Endometrial microvascular endothelial cells (primary cell): ENCODE measurements around the gene CDON. TPM values are rescaled to one million over a fixed set of nuclear protein-coding genes. Genes with fewer than 3 reads are reported as not detected.

Experiments
- in situ Hi-C: cut with HindIII; loops from 2 replicates; pipeline ENCODE4 v1.10.0; 2017; ENCODE audit warnings: low sequenced_read_pairs, low pct_unique_long_range_greater_than_20kb; ENCODE audit errors: inconsistent ontology term
- total RNA-seq: library from RNA; depleted of rRNA; stranded (reverse); fragments of >200 nt; gene quantifications from one replicate; pipeline ENCODE4 v1.2.3, GENCODE V29; 2015; ENCODE audit errors: inconsistent ontology term

CDON gene
- total RNA-seq, result 4.3 TPM

DNA sequence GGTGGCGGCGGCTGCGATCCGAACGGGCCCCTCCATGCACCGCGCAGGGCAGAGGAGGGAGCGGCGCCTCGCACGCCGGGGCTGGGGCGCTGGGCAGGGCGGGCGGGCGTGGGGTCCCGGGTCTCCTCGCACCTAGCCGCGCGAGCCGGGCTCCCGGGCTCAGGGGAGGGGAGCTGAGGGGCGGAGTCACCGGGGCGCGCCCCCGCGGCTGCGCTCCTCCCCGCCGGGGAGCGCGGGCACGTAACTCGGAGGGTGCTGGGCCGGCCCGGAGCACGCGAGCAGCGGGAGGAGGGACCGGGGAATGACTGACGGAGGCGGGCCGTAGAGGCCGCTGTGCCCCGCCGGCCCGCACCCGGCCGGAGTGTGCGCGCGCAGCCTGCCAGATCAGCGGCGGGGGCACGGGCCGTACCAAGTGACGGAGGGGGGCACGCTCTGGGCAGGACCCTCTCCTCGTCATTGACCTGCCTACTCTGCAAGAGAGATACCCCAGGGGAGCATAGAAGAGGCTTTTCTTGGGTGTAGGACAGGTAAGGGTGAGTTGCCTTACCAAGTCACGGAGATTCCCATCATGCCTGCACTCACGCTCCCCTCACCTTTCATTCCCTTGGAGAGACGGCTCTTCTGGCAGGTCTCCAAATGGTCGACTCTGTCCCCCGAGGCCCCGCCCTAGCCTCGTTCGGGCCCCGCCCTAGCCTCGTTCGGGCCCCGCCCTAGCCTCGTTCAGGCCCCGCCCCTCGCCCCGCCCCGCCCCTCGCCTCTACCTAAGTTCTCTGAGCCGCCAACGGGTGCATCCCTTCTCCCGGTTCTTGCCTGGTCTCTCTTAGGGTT lies at the start of gene CDON:
CDON (minus strand) TSS at position 188 of the 828 bp plus-strand sequence. CDS start 39,390 bp downstream, outside the sequence.
- in situ Hi-C loops, result no loop called here

DNA sequence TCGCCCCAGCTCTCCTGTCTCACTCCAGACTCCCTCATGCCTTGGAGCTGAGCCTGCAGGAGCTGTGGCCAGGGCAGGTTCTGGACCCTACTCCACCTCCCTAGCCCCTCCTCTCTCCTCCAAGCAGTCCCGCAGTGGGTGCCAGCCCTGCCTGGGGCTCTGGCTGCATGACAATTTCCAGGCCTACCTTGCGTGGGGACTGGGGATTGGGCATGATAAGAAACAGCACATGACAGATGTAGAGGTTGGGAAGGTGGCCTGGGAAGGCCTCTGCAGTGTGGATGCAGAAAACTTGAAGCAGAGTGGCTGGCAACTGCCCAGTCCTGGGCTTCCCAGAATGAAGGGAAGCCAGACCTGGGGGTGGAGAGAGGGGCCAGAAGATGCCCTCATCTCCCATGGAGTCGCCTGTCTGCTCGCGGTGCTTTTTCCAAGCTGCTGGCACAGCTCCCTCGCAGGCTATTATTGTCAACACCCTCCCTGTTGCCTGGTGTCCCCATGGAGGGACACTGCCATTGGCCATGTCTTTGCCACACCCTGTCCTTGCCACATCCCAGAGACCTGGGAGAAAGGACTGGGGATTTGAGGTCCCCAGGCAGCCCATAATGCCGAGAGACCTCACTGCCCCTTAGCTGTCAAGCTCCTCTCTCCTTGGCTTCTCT lies 48.9 kb upstream of the CDON start:
- in situ Hi-C loops, result no loop called here

- in situ Hi-C loops, result no loop called here
These were observed 47.5 kb upstream of the CDON start for GRCh38 chr11:126109941-126110731.

DNA sequence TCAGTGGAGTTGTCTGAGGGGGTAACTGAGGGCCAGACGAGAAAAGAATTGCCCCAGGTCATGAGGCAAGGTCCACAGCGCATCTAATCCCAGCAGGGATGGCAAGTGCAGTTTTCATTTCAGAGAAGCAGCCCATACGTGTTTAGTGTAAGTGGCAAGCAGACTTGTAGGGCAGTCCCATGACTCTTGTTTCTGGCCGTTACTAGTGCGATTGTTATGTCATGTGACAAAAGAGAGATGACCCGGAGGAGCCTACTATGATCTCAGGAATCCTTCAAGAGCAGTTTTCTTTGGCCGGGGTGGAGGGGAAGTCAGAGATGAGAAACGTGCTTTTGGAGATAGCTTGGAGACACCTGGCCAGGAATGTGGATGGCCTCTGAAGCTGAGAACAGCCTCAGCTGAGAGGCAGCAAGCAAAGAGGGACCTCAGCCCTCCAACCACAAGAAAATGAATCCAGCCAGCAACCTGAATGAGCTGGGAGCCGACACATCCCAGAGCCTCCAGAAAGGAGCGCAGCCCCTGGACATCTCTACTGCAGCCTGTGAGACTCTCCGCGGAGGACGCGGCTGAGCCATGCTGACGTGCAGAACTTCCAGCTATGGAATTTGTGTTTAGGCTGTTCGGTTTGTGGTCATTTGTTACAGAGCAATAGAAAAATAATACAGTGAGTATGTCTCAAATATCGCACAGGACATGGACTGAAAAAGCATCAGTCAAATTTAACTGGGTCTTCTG lies 44.1 kb upstream of the CDON start:
- in situ Hi-C loops, result no loop called here

DNA sequence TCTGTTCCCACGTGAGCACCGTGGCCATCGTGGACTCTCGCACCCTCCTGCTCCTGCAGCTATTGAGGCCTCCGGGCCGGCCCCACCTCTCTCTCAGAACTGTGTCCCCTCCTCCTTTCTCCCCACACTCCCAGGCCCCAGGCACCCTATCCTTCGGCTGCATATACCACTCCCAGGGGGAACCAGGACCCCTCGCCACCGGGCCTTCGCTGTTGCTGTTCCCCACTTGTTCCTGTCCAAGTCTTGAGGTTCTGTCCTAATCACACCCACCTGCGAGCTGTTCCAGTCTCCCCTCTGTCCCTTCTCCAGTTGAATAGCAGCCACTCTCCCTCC lies 43.0 kb upstream of the CDON start:
- in situ Hi-C loops, result no loop called here

GRCh38 chr11:126105022-126105747 lies 42.5 kb upstream of the CDON start:
- in situ Hi-C loops, result no loop called here

DNA sequence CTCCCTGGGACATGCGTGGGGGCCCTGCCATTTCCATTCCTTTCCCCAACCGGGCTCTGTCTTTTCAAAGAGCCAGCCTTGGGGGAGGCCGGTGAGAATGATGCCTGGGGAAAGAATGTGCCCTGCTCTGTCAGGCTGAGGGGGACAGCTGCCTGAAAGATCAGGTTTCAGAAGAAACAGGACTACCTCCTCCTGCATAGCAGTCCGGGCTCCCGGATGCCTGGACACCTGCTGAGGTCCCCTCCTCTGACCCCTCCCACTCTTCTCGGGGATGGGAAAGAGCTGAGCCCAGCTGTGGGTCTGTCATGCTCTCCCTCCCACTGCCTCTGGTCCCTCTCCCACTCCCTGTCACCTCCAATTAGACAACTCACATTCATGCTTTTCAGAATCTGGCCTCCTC lies 41.8 kb upstream of the CDON start:
- in situ Hi-C loops, result no loop called here

- in situ Hi-C loops, result no loop called here
These were observed 40.5 kb upstream of the CDON start for GRCh38 chr11:126103150-126103549.

DNA sequence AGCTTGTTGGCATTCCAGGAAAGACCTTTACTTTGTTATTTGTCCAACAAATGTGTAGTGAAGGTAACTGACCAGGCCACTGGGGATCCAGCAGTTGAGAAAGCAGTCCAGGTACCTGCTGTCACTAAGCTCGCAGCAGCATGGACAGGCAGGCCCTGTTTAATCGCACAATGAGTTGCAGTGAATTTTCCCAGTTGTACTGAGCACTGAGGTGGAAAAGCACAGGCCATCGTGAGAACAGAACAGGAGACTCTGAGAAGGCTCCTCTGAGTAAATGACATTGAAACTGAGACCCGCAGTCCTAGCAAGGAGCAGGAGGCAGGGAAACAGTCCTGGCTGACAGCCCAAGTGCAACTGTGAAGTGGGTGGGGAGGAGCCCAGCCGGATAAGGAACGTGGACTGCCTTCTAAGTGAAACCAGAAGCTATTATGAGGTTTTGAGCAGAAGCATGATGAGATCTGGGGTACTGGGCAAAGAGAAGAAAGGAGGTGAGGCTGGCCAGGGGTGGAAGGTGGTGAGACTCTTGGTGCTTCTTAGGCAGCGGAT lies 39.8 kb upstream of the CDON start:
- in situ Hi-C loops, result no loop called here

DNA sequence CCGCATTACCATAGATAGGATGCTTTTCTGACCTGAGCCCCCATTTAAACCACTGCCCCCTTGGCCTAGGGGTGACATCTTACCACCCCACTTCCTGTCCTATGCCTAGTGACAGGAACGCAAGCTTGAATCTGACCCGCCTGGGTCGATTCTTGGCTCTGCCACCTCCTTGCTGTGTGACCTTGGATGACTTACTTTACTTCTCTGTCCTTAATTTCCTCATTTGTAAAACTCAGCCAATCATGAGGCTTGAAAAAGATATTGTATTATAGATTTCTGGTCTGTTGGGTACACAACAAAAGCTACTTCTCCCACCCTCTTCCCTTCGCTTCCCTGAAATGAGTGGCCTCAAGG lies 39.2 kb upstream of the CDON start:
- in situ Hi-C loops, result no loop called here

- in situ Hi-C loops, result no loop called here
These were observed 38.7 kb upstream of the CDON start for GRCh38 chr11:126101251-126101929.

DNA sequence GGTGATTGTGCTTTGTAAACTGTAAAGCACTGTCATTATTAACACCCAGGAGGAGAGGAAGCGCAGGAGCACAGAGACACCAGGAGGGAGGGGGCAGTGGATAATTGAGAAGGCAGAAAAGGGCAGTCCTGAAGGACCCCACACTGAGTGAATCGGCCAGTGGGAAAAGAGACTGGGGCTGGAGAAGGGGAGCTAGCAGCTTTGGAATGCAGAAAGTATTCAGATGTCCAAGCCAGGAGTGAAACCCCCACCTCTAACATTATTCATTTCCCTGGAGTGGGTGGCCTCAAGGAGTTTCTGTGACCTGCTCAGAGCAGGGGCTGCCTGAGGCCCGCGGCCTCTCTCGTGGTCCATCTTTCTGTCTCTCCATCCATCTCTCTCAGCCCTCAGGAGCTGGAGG lies 38.0 kb upstream of the CDON start:
- in situ Hi-C loops, result no loop called here

GRCh38 chr11:126098204-126098769 lies 35.6 kb upstream of the CDON start:
- in situ Hi-C loops, result no loop called here

DNA sequence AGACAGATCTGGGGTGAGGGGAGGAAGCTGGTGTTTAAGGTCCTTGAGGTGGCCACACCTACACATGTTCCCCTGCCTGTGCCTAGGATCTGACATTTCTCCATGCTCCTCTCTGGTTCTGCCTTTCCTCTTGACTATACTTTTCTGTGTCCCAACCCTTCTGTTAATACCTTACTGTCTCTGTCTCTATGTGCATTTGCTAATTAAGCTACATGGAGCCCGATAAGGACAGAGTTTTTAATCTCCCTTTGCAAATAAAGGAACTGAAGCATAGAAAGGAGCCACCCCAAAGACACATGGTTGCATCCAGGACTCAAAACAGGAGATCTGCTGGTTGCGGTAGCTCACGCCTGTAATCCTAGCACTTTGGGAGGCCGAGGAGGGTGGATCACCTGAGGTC lies 33.1 kb upstream of the CDON start:
- in situ Hi-C loops, result no loop called here

DNA sequence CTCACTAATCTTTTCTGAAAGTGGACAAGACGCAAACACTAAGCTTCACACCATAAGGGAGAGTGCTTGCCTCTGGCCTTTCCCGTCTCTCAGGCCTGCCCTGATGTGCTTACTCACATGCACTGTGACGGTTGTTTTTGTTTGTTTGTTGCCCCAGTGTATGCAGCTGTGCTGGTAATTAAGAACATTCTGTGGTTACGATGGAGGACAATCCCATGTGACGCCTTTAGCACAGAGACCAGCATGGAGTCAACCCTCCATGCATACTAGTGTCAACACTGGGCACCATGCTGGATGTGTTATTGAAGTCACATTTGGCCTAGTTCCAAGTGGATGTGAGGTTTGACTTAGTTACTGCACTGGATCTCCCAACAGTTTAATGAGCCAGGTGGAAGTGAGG lies 27.8 kb upstream of the CDON start:
- in situ Hi-C loops, result no loop called here

DNA sequence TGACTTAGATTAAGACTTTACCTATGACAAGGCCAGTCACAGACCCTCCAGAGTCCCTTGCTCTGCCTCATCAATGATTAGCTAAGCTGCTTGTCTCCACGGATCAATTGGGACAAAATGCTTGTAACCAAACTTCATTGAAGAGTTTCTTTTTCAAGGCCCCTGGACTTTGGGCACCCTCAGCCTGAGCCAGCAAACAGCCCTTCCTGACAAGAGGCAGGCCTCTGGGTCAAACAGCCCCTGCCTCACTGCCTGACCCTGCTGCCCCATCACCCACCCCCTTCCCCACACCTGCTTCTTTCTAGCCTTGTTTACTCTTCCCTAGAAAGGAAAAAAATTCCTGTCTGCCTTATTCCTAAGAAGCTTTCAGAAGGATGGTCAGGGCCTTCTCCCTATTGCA lies 26.3 kb upstream of the CDON start:
- in situ Hi-C loops, result no loop called here

- in situ Hi-C loops, result no loop called here
These were observed 23.6 kb upstream of the CDON start for GRCh38 chr11:126086248-126086647.

DNA sequence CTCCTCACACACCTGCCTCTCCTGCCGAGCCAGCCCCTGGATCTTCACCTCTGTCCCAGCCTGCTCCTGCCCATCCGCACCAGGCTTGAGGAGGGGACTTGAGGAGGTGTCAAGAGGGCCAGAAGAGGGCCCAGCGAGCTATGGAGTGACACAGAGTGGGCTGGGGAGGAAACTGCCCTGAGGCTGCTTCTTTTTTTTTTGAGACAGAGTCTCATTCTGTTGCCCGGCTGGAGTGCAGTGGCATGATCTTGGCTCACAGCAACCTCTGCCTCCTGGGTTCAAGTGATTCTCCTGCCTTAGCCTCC lies 21.9 kb upstream of the CDON start:
- in situ Hi-C loops, result no loop called here
